Endothelial cell (in vitro differentiated cells): ENCODE measurements around the gene KRT10. TPM values are rescaled to one million over a fixed set of nuclear protein-coding genes. Genes with fewer than 3 reads are reported as not detected.

Experiments used
- DNase-seq: peaks from one replicate; pipeline ENCODE4 v3.0.0; 2021; ENCODE audit warnings: low spot score
- H3K27ac Mint-ChIP-seq: one replicate; pipeline ENCODE4 v1.8.0; 2021; ENCODE audit warnings: mixed read lengths, inconsistent platforms; ENCODE audit not compliant: unreplicated experiment
- H3K27me3 Mint-ChIP-seq: one replicate; pipeline ENCODE4 v1.8.0; 2021; ENCODE audit warnings: mild to moderate bottlenecking, moderate library complexity, mixed read lengths, inconsistent platforms; ENCODE audit not compliant: unreplicated experiment
- H3K36me3 Mint-ChIP-seq: one replicate; pipeline ENCODE4 v1.8.0; 2021; ENCODE audit warnings: mild to moderate bottlenecking, low read depth, mixed read lengths, inconsistent platforms; ENCODE audit not compliant: unreplicated experiment
- H3K4me1 Mint-ChIP-seq: one replicate; pipeline ENCODE4 v1.8.0; 2021; ENCODE audit warnings: mild to moderate bottlenecking, mixed read lengths, inconsistent platforms; ENCODE audit not compliant: unreplicated experiment
- H3K4me3 Mint-ChIP-seq: one replicate; pipeline ENCODE4 v1.8.0; 2021; ENCODE audit warnings: mild to moderate bottlenecking, mixed read lengths, inconsistent platforms; ENCODE audit not compliant: unreplicated experiment
- H3K9me3 Mint-ChIP-seq: one replicate; pipeline ENCODE4 v1.8.0; 2021; ENCODE audit warnings: mixed read lengths, inconsistent platforms; ENCODE audit not compliant: unreplicated experiment
- CTCF ChIP-seq: fragments of 200-600 bp; sonication (generic); IDR thresholded peaks from one replicate; pipeline ENCODE4 v1.5.0; 2021; ENCODE audit warnings: antibody characterized with exemption; ENCODE audit not compliant: unreplicated experiment
- total RNA-seq: library from RNA; stranded (reverse); fragmentation: NEBNext Ultra II Directional; extraction: Animal tissue kit (Norgen Biotek cat#: 25700); gene quantifications from one replicate; pipeline ENCODE4 v1.2.1, GENCODE V29; 2021; ENCODE audit not compliant: unreplicated experiment

Gene KRT10
- total RNA-seq, 1 donor from 2014 or later = 28.2 TPM

- H3K36me3 Mint-ChIP-seq = no peaks in the 10 kb centered on the region
- H3K27ac Mint-ChIP-seq = no peak overlapping the region
- H3K4me1 Mint-ChIP-seq = peaks cover 4% of the 10 kb centered on the region
- DNase-seq = no peak
- H3K27me3 Mint-ChIP-seq = no peaks in the 10 kb centered on the region
- H3K4me3 Mint-ChIP-seq = no peak overlapping the region
- TF ChIP-seq CTCF = no peak
- H3K9me3 Mint-ChIP-seq = no peaks in the 10 kb centered on the region
Observed at GRCh38 chr17:40833882-40834281, 11.5 kb upstream of the KRT10 start.

GRCh38 chr17:40832840-40833239, 10.4 kb upstream of the KRT10 start:
- H3K27ac Mint-ChIP-seq = no peak overlapping the region
- no peak for TF ChIP-seq CTCF
- H3K36me3 Mint-ChIP-seq = no peaks in the 10 kb centered on the region
- no peaks in the 10 kb centered on the region for H3K9me3 Mint-ChIP-seq
- H3K4me3 Mint-ChIP-seq = no peak overlapping the region
- DNase-seq = no peak
- peaks cover 11% of the 10 kb centered on the region for H3K4me1 Mint-ChIP-seq
- no peaks in the 10 kb centered on the region for H3K27me3 Mint-ChIP-seq

GRCh38 chr17:40830085-40830776, 7.8 kb upstream of the KRT10 start:
- Mint-ChIP-seq H3K36me3 (peaks cover 4% of the 10 kb centered on the region), H3K27me3 (peaks cover 3% of the 10 kb centered on the region), H3K9me3 (no peaks in the 10 kb centered on the region), H3K27ac (no peak overlapping the region), H3K4me3 (no peak overlapping the region), H3K4me1 (peaks cover 18% of the 10 kb centered on the region)
- DNase-seq = no peak
- TF ChIP-seq CTCF = no peak

- TF ChIP-seq CTCF = no peak
- peaks cover 18% of the 10 kb centered on the region for H3K4me1 Mint-ChIP-seq
- peaks cover 4% of the 10 kb centered on the region for H3K36me3 Mint-ChIP-seq
- no peak overlapping the region for H3K4me3 Mint-ChIP-seq
- no peak for DNase-seq
- no peak overlapping the region for H3K27ac Mint-ChIP-seq
- no peaks in the 10 kb centered on the region for H3K9me3 Mint-ChIP-seq
- peaks cover 3% of the 10 kb centered on the region for H3K27me3 Mint-ChIP-seq
Observed at GRCh38 chr17:40828454-40829044, 6.1 kb upstream of the KRT10 start.

DNA sequence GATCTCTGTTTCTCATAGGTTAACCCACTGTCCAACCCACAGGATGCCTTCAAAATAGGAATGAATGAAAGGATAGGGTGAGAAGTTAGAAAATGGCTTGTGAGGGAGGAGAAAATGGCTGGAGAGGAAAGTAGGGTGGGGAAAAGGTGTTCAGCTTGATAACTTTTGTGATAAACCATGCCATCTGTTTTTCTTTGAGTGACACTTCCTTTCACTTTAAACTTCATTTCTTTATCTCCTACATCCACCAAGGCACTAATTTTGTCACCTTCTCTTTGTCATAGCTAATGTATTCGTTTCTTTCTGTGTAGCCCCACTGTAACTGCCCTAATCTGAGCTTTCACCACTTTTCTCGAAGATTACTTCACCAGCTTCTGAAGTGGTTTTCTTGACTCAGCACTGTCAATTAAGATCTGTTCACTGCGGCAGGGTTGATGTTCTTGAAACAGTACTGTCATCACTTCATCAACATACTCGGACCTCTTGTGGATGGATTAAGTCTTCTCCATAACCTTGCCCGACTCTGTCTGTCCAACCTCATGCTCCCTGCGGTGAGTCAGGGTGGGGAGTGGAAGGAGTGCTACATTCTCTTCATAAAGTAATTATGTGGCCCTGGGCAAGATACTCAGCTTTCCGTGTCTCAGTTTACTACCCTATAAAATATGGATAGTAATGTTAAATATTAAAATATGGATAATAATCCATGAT, 5.5 kb upstream of the KRT10 start:
- TF ChIP-seq CTCF = no peak

More for the DNA sequence above, 5.5 kb upstream of the KRT10 start:
- DNase-seq = no peak
- H3K4me1 Mint-ChIP-seq = peaks cover 18% of the 10 kb centered on the region
- peaks cover 3% of the 10 kb centered on the region for H3K27me3 Mint-ChIP-seq
- H3K36me3 Mint-ChIP-seq = peaks cover 4% of the 10 kb centered on the region
- no peaks in the 10 kb centered on the region for H3K9me3 Mint-ChIP-seq
- H3K27ac Mint-ChIP-seq = no peak overlapping the region
- H3K4me3 Mint-ChIP-seq = no peak overlapping the region
